ENCODE measurements around the gene PARK7.

Gene PARK7

GRCh38 chr1:7984811-7985210 is 23.3 kb downstream of the PARK7 start:
- TF ChIP-seq CTCF (IDR thresholded peaks at IDR 0.05; ENCODE audit: borderline replicate concordance, insufficient read depth, low read depth, low read length): no peak
- no peak overlapping the region for H3K4me3 ChIP-seq (ENCODE audit: low read depth, low read length)

GRCh38 chr1:7985851-7986612 is 24.5 kb downstream of the PARK7 start:
- TF ChIP-seq CTCF (IDR thresholded peaks at IDR 0.05; ENCODE audit: borderline replicate concordance, insufficient read depth, low read depth, low read length): no peak
- H3K4me3 ChIP-seq (ENCODE audit: low read depth, low read length): no peak overlapping the region

GRCh38 chr1:7987528-7987927 is 26.0 kb downstream of the PARK7 start:
- no peak for TF ChIP-seq CTCF (IDR thresholded peaks at IDR 0.05; ENCODE audit: borderline replicate concordance, insufficient read depth, low read depth, low read length)
- no peak overlapping the region for H3K4me3 ChIP-seq (ENCODE audit: low read depth, low read length)

- no peak overlapping the region for H3K4me3 ChIP-seq (ENCODE audit: low read depth, low read length)
- no peak for TF ChIP-seq CTCF (IDR thresholded peaks at IDR 0.05; ENCODE audit: borderline replicate concordance, insufficient read depth, low read depth, low read length)
These were observed 27.1 kb downstream of the PARK7 start for GRCh38 chr1:7988576-7988975.

- no peak for TF ChIP-seq CTCF (IDR thresholded peaks at IDR 0.05; ENCODE audit: borderline replicate concordance, insufficient read depth, low read depth, low read length)
These were observed 28.4 kb downstream of the PARK7 start for GRCh38 chr1:7989762-7990428.

GRCh38 chr1:7991504-7992440 is 30.3 kb downstream of the PARK7 start:
- H3K4me3 ChIP-seq (ENCODE audit: low read depth, low read length): no peak overlapping the region
- TF ChIP-seq CTCF (IDR thresholded peaks at IDR 0.05; ENCODE audit: borderline replicate concordance, insufficient read depth, low read depth, low read length): no peak

More at GRCh38 chr1:7989762-7990428, 28.4 kb downstream of the PARK7 start:
- no peak overlapping the region for H3K4me3 ChIP-seq (ENCODE audit: low read depth, low read length)
